C4-2B (cell line): ENCODE measurements around the gene PTPRCAP.

Experiments used
- CTCF ChIP-seq: fragments of 450-650 bp; conservative IDR thresholded peaks from 2 replicates; pipeline ENCODE4 v1.5.1; 2017; ENCODE audit warnings: mild to moderate bottlenecking
- ZFX ChIP-seq: fragments of 450-650 bp; IDR thresholded peaks from 2 replicates; pipeline ENCODE4 v1.6.1; 2017

- TF ChIP-seq CTCF (no peak), ZFX (no peak)
These were observed 43.5 kb downstream of the PTPRCAP start for GRCh38 chr11:67393990-67394389.
